ENCODE data around the gene SYNGAP1.

DNA sequence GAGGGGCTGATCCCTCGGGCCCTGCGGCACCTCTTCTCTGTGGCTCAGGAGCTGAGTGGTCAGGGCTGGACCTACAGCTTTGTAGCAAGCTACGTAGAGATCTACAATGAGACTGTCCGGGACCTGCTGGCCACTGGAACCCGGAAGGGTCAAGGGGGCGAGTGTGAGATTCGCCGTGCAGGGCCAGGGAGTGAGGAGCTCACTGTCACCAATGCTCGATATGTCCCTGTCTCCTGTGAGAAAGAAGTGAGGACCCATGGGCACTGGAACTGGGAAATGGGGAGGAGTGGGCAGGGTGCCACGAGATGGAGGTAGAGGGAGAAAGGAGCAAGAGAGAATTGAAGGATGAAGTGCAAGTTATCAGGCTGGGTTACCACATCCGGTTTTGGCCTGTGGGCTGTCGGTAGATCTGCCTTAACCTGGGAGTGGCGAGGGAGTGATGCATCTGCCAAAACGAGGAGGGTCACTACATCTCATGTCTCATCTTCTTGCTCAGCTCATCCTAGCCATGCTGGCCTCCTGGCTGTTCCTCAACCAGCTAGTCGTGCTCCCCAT lies 14.4 kb upstream of the SYNGAP1 start:
- TF ChIP-seq, protein P1, sequence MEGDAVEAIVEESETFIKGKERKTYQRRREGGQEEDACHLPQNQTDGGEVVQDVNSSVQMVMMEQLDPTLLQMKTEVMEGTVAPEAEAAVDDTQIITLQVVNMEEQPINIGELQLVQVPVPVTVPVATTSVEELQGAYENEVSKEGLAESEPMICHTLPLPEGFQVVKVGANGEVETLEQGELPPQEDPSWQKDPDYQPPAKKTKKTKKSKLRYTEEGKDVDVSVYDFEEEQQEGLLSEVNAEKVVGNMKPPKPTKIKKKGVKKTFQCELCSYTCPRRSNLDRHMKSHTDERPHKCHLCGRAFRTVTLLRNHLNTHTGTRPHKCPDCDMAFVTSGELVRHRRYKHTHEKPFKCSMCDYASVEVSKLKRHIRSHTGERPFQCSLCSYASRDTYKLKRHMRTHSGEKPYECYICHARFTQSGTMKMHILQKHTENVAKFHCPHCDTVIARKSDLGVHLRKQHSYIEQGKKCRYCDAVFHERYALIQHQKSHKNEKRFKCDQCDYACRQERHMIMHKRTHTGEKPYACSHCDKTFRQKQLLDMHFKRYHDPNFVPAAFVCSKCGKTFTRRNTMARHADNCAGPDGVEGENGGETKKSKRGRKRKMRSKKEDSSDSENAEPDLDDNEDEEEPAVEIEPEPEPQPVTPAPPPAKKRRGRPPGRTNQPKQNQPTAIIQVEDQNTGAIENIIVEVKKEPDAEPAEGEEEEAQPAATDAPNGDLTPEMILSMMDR (IDR thresholded peaks at IDR 0.05): no peak
- no peak for TF ChIP-seq POLR2A (IDR thresholded peaks at IDR 0.05)
